NCI-H1436 treated with DMSO at 0.1 percent for 48 hours (cell line): ENCODE results near the gene SYPL2.

ENCODE experiments used
- DNase-seq: peaks from one replicate; lab custom pipeline; 2025; lab: John Stamatoyannopoulos, UW

The SYPL2 gene

DNA sequence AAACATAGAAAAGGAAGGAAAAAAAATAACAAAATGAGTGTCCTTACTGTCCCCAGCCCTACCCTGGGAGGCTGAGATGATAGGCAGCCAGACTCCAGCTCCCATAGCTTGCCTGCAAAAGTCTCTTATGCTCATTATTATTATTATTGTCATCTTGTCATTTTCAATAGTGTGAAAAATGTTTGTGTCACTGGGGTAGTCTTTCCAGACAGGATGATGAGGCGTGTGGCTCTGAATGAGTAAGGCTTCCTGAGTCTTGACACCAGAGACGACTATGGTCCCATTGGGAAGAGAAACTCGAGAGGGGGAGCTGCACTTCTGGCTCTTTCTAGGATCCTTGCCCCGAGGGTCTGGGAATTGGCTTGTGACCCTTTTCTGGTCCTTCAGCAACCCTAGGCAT is 26.4 kb downstream of the SYPL2 start:
- no peak for DNase-seq

DNA sequence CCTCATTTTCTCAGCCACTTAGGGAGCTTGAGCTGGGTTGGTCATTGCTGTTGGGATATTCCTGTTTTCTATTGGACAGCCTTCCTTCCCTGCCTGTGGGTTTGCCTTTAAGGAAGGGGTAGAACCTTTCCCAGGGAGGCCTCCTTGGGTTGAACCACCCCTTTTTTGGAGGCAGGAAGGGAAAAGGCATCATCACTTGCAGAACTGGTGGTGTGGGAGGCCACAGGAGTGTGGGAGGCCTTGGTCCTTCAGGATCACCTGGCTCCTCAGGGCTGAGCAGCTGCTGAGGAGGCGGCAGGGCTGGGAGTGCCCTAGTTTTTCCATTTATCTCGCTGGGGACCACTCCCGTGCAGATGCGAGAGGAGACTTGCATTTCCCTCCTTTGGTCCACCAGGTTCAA is 26.9 kb downstream of the SYPL2 start:
- DNase-seq, result no peak

DNA sequence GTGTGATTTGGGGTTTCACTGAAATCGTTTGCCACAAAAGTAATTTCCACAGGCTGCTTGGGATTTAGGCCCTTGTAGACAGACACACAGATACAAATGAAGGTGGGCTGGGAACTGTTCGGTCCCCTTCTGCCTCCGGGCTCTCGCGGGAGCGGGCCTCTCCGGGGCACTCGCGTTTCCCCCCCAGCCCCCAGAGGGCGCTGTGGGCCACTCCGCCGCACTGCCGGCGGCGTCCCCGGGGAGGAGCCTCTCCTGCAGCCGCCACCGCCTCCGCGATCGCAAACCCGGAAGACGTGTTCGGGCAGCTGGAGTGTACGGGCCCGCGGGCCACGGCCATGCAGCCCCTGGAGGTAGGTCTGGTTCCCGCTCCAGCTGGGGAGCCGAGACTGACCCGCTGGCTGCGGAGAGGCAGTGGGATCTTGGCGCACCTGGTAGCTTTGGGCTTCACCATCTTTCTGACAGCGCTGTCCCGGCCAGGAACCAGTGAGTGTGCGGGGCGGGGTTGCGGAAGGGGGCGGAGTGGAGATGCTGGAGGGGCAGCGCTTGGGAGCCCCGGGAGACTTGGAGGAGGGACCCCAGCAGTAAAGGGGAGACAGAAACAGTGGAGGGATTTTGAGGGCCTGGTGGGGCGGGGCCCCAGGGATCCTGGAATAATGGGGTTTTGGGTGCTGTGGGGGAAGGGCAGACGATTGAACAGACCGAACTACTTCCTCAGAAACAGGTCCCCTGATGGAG is 27.6 kb downstream of the SYPL2 start, which contains the start of gene CYB561D1:
CYB561D1 (plus strand) TSS at position 290 of the 735 bp plus-strand sequence; CDS start at position 336, 46 bp downstream.
- DNase-seq, result no peak

DNA sequence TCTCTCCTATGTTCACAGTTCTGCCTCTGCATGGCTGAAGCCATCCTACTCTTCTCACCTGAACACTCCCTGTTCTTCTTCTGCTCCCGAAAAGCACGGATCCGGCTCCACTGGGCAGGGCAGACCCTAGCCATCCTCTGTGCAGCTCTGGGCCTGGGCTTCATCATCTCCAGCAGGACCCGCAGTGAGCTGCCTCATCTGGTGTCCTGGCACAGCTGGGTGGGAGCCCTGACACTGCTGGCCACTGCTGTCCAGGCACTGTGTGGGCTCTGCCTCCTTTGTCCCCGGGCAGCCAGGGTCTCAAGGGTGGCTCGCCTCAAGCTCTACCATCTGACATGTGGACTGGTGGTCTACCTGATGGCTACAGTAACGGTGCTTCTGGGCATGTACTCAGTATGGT is 29.4 kb downstream of the SYPL2 start:
- DNase-seq, result no peak

DNA sequence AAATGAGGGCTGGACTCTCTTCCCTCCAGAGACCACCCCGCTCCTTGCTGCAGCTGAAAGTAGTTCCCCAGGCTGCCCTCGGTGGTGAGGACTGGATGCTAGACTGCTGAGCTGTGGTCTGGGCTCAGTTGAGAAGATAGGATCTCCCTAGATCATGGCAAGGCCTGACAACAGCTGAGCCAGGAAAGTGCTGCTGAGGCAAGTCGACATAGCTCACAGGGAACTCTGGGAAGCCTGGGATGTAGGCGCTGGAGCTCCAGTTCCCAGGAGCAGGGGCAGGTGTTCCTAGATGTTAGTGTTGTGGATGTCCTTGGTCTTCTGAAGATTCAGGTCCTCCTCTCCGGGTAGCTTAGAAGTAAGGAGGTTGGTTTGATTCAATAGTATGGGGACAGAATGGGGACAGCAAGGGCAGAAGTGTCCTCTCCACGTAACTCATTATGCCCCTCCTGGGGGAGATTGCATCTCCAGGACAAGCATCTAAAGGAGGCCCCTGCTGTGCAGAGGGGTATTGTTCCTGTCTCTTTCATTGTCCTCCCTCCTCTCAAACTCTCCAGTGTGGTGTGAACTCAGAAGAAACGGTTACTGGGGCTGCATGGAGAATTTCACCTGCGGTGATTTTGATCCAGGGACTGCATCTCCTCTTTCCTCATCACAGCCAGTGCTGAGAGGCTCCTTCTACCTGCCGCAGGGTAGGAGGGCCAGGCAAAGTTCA is 31.3 kb downstream of the SYPL2 start:
- DNase-seq, result no peak

DNA sequence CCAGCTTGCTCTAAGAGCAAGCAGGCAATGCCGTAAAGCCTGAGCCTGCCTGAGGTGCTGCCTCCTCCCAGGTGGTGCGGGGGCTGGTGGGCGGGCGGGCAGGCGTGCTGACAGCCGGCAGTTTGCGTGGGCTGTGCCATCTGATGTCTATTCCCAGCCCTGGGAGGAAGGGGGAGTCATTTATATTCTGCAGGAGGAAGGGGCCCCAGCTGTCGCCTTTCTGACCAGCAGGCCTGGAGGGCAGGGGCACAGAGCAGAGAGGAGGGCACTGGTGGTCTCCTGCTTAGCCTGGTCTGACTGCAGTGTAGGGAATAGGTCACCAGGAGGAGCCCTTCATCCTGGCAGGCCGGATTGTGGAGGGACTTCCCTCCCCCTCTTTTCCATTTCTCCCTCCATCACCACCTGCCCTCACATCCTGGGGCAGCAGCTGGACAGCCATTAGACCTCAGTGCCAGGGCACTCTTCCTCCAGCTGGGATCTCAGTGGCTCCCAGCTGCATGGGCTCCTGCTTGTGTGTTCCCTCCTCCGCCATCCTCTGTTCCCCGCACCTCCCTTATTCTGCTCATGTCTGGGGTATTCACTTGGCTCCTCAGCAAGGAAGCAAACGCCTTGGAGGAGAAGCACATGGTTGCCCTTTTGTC is 31.9 kb downstream of the SYPL2 start:
- no peak for DNase-seq

DNA sequence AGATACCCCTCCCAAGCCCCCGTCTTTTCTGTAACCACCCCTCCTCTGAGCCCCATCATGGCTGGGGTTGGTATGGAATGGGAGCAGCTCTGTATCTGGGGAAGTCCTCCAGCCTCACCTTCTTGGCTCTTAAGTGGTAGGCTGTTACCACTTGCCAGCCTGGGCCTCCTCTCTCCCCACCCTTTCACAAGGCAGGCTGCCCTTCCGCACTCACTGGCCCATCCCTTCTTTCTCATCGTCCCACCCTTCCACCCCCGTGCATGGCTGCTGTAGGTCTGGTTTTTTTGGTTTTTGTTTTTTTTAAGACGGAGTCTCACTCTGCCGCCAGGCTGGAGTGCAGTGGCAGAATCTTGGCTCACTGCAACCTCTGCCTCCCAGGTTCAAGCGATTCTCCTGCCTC is 32.7 kb downstream of the SYPL2 start:
- no peak for DNase-seq

DNA sequence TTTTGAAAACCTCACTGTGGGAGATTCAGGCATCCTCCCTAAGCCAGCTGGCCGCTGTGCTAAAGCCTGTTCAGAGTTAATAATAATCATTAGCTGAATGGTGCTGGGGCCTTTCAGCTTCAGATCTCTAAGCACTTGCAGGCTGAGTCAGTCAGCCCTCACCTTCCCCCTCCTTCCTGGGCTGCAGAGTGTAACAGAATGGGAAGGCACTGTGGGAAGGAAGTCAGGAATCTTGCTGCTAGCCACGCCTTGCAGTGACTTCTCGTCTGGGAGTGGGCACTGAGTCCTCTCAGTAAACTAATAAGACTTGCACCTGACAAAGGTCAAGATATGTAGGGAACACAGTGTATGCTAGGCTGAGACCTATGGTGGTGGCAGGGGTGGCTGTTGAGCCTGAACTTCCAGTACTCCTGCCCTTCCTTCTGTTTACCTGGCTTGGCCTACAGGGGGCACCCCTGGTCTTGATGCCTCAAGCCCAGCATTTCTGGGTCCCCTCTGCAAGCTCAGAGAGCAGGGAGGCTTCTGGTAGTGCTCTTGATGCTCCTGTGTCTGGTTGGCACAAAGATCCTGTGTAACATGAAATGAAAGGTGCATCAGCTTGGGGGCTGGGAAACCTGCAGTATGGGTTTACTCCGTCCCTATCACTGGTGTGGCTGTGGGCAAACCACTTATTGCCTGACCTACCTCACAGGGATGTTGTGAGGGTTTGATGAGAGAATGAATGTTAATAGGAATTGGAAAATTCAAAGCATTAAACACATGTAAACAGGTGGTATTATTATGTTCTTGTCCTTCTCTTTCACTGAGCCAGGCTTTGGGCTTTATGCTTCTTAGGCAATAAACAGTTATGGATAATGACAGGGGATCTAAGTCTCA is 33.6 kb downstream of the SYPL2 start:
- DNase-seq, result no peak

DNA sequence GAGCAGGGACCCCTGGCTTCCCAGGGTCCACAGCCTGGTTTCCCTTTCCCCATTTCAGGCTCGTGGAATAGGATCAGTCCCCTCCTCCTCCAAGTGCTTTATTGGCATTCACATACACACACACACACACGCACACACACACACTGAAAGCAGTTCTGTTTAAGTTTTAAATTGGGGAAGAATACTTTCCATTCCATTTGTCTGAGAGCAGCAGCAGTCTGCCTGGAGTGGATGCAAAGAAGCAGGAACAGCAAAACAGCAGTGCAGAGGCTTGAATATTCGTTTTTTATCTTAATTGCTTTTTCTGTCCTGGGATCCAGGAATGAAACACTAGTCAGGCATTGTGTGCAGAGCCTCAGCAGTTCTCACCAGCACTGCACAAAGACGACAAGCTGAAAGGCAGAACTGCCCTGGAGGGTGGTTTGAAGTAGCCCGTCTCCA is 34.6 kb downstream of the SYPL2 start:
- DNase-seq, result no peak

DNA sequence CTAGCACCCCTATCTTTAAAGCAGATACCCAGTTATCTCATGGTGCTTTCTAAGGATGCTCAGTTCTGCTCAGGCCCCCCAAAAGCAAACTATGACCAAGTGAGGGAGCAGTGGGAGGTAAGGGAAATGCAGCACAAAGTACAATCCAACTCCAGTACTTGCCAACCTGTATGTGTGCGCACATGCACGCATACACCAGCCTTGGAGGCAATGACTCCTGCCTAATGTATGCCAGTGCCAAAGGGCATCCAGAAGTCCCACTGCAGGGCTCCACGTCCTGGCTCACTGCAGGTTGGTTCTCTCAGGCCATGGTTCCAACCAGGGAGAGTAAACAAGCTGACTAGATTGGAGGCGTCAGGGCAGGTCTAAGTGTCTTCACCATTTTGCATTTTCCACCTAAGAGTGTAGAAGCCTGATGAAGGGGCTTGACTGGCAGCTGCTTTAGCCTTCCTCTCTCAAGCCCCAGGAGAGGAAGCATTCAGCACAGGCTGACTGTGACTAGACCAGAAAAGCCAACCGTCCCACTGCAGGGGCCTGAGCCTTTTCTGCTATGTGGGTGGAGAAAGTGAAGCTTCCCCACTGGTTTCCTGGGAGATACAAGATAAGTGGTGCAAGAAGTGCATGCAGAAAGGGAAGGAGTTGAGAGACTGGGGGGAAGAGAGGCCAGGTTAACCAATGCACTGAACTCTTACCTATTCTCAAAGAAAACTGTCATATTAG is 35.5 kb downstream of the SYPL2 start:
- DNase-seq, result no peak

DNA sequence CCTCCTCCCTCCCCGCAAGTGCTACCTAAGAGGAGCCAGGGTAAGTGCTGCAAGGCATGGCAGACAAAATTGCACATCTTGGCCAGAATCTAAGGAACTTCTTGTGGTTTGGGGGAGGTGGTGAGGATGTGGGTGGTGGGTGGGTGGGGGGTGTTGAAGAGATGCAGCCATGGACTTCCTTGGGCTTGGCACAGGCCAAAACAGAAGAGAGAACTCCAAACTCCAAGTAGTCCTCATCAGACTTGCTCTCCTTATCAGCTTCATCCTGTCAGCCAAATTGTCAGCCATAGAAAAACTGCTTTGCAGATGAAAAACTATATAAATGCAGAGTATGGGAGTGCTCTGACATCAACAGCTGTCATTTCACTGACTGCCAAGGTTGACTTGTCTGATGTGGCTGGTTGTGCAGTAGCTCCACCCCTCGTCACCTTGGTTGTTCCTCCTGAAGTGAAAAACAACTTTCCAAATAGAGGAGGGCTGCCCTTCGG is 36.1 kb downstream of the SYPL2 start:
- DNase-seq, result no peak

DNA sequence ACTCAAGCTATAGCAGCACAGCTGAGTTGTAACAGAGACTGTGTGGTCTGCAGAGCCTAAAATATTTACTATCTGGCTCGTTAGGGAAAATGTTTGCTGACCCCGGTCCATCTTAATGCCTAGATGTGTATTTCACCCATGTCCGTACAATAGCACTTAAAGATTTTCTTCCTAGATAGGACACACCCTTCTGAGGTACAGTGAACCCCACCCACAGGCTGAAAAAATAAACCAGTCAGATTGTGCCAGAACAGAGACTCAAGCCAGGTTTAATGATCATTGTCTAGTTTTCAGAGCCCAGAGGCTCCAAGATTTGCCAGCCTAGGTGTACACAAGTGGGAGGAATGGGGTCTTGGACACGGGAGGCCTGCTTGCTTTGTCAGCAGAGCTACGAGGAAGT is 37.6 kb downstream of the SYPL2 start:
- no peak for DNase-seq

DNA sequence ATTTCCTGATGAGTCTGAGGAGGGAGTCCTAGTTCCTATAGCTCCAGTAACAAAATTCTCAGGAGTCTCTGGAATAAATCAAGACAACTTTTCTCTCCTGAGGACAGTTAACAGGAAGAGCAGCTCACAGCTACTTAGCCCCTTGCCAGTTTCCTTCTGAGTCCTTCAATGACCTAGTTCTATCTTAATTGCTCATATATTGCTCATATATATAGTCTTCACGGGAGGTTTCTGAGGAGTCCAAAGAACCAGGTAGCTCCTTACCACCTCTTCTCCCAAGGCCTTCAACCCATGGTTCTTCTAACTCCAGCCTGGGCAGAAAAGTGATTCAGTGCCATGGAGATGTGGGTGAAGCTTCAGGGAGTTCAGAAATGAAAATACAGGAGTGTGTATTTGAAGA is 38.6 kb downstream of the SYPL2 start:
- no peak for DNase-seq

DNA sequence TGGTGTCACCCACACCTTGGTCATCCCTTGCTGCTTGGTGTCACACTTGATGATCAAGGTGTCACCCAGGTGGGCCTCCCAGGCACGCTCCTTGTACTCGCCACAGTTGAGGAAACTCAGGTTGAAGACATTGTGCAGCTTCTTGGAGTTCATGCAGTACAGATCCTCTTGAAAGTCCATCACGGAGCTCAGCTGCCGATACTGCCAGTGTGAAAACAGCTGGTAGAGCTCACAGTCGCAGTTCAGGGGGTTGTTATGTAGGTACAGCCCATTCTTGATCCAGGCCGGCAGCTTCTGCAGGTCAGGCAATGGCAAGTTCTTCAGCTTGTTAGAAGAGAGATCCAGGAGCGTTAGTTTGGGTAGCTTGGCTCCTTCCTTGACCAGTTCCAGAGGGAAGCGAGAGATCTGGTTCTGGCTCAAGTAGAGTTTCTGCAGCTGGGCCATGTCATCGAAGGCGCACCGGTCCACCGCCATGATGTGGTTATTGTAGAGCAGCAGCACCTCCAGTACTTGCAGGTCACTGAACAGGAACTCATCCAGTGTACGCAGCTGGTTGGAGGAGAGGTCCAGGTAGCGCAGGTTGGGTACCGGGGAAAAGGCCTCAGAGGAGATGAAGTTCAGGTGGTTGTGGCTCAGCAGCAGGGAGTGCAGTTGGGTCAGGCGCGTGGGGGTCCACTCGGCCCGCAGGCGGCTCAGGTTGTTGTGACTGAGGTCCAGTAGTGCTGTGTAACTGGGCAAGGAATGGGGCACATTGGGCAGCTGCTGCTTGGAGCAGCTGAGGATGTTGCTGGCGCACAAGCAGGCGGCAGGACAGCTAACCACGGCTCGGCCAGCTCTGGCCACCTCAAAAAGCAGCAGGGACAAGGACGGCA is 41.9 kb downstream of the SYPL2 start:
- no peak for DNase-seq

DNA sequence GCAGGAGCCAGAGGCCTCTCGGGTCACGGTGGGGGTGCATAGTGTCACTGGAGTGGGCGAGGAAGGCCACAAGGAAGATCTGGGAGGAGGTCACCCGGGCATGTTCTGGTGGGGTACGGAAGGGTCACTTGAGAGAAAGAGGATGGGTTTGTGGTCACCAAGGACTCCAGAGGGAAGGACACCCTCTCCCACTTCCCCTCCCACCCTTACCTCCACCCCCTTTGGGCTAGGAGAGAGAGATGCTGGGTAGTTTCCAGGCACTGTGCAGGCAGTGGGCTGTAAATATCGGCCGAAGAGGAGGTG is 42.5 kb downstream of the SYPL2 start:
- no peak for DNase-seq

DNA sequence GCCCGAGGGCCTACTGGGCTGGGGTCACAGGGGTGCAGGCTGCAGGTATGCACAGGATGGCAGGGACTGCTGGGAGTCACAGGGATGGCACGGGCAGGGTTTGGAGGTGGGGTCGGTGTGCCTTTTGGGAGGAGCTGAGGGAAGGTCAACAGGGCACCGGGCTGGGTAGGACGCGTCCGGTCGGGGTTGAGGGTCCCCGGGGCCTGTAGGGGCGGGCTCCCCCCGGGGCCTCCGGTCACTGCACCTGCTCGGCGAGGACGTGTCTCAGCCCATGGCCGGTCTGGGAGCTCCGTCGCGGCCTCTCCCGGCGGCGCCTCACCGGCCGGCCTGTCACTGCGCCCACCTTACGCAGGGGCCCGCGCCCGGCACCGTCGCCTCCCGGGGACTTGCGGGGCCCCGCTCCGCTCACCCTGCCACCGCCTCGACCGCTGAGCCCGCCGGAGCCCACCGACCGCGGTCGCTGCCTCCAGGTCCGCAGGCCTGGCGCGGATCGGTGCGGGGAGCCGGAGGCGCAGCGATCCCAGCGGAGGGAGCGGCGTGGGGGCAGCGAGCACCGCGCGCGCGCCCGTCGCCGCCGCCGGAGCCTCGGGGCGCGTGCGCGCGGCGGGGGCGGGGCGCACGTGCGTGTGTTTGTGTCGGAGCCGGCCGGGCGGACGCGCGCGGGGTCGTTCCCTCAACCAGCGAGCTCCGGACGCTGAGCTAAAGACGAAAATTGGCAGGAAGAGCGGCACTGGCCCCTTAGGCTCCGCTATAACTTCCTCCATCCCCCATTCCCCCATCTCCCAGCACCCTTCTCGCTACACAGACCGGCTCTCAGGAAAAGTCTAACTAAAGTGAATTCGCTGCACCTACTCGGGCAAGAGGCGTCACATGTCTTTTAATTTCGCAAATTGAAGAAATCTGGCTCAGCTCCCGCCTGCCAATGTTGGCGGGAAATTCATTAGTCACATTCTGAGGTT is 43.1 kb downstream of the SYPL2 start, which contains the start of gene AMIGO1:
AMIGO1 (minus strand) TSS at position 552 of the 959 bp plus-strand sequence. CDS start 815 bp downstream, outside the sequence.
- DNase-seq, result no peak

DNA sequence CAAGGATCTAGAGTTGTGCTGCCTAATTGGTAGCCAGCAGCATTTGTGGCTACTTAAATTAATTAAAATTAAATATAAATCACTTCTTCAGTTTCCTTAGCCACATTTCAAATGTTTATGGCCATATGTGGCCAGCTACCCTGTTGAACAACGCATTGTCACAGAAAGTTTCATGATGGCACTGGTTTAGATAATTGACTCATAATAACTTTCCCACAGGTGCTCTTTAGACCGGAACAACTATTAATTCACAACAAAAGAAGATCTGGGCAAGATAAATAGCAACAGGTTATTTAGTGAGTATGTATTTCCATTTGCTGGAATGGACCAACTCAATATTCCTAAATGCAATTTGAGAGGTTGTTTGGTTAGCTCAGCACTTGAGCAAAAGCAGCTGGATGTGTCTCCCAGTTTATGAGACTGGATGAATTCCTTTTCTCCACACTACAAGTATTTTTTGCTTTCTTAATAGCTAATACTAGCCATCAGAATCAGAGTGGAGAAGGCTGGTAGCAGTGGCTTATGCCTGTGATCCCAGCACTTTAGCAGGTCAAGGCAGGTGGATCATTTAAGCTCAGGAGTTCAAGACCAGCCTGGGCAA is 46.9 kb downstream of the SYPL2 start:
- no peak for DNase-seq

DNA sequence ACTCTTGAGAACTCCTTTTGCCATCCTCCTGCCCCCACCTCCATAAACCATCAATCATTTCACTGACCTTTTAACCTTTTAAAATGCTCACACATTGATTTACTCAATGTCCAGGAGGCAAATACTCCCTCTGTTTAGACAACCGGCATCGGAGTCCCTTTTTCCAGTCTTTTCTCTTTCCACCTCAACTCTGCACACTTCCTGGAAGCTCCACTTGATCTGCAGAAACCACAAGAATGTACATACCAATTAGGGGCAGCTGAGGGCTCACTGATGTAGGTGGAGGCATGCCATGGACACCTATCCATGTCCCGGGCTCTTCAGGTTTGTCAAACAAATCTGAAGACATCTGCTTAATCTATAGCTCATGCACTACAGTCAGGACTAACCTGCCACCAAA is 48.5 kb downstream of the SYPL2 start:
- no peak for DNase-seq

DNA sequence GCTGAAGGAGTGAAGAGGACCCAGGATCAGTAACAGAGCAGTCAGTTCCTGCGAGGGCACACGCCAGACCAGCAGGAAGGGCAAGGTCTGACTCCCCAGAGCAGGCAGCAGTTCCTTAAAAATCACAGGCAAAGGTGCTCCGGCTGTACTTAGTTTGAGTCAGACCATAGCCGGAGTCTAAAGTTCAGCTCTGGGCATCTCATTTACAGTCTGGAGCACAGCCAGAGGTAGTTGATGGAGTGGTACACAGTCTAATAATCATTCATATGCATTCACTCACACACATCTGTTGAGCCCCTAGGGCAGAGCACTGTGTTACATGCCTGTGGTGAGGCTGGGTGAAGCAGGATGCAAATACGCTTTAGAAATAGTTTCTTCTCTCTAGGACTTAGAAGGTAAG is 50.5 kb downstream of the SYPL2 start:
- DNase-seq, result no peak
